ENCODE measurements around the gene MLYCD.

The MLYCD gene

GRCh38 chr16:83973077-83973476 lies 74.2 kb downstream of the MLYCD start:
- peak overlapping the region; percentile 25 for H3K9ac ChIP-seq (ENCODE audit: insufficient read length, low read depth)
- peaks cover 11% of the 10 kb centered on the region for H3K27me3 ChIP-seq (ENCODE audit: insufficient read depth, insufficient read length)
- peaks cover 11% of the 10 kb centered on the region for H3K9me3 ChIP-seq (ENCODE audit: insufficient read depth, low read length)
- no peak for TF ChIP-seq SUZ12 (IDR thresholded peaks at IDR 0.05; ENCODE audit: extremely low read depth, insufficient read depth, insufficient read length)
- TF ChIP-seq YY1 (IDR thresholded peaks at IDR 0.05; ENCODE audit: insufficient read depth, insufficient read length): no peak
- no peak for TF ChIP-seq ZNF274 (IDR thresholded peaks at IDR 0.05; ENCODE audit: low read depth, low read length)
- peaks cover 31% of the 10 kb centered on the region for H3K4me1 ChIP-seq (ENCODE audit: insufficient read depth, insufficient read length)
- H3K36me3 ChIP-seq (ENCODE audit: insufficient read depth, insufficient read length, low read length): no peaks in the 10 kb centered on the region
- no peak overlapping the region for H3K4me3 ChIP-seq (ENCODE audit: insufficient read length, low read depth)
- DNase-seq (ENCODE audit: low read depth, low spot score): no peak

GRCh38 chr16:83973581-83974385 lies 74.9 kb downstream of the MLYCD start:
- no peak for DNase-seq (ENCODE audit: low read depth, low spot score)
- peaks cover 11% of the 10 kb centered on the region for H3K27me3 ChIP-seq (ENCODE audit: insufficient read depth, insufficient read length)
- H3K4me1 ChIP-seq (ENCODE audit: insufficient read depth, insufficient read length): peaks cover 31% of the 10 kb centered on the region
- H3K4me3 ChIP-seq (ENCODE audit: insufficient read length, low read depth): no peak overlapping the region
- TF ChIP-seq ZNF274 (IDR thresholded peaks at IDR 0.05; ENCODE audit: low read depth, low read length) (no peak), YY1 (IDR thresholded peaks at IDR 0.05; ENCODE audit: insufficient read depth, insufficient read length) (no peak), SUZ12 (IDR thresholded peaks at IDR 0.05; ENCODE audit: extremely low read depth, insufficient read depth, insufficient read length) (no peak)
- peaks cover 18% of the 10 kb centered on the region for H3K9me3 ChIP-seq (ENCODE audit: insufficient read depth, low read length)
- peak overlapping the region; percentile 13 for H3K9ac ChIP-seq (ENCODE audit: insufficient read length, low read depth)
- no peaks in the 10 kb centered on the region for H3K36me3 ChIP-seq (ENCODE audit: insufficient read depth, insufficient read length, low read length)

- no peak overlapping the region for H3K9ac ChIP-seq (ENCODE audit: insufficient read length, low read depth)
- no peak overlapping the region for H3K4me3 ChIP-seq (ENCODE audit: insufficient read length, low read depth)
- peaks cover 31% of the 10 kb centered on the region for H3K4me1 ChIP-seq (ENCODE audit: insufficient read depth, insufficient read length)
- H3K36me3 ChIP-seq (ENCODE audit: insufficient read depth, insufficient read length, low read length): no peaks in the 10 kb centered on the region
- no peak for DNase-seq (ENCODE audit: low read depth, low spot score)
- peaks cover 25% of the 10 kb centered on the region for H3K9me3 ChIP-seq (ENCODE audit: insufficient read depth, low read length)
- peaks cover 4% of the 10 kb centered on the region for H3K27me3 ChIP-seq (ENCODE audit: insufficient read depth, insufficient read length)
- TF ChIP-seq SUZ12 (IDR thresholded peaks at IDR 0.05; ENCODE audit: extremely low read depth, insufficient read depth, insufficient read length) (no peak), YY1 (IDR thresholded peaks at IDR 0.05; ENCODE audit: insufficient read depth, insufficient read length) (no peak), ZNF274 (IDR thresholded peaks at IDR 0.05; ENCODE audit: low read depth, low read length) (no peak)
These were observed 75.6 kb downstream of the MLYCD start for GRCh38 chr16:83974475-83974874.

- Histone ChIP-seq H3K4me3 (ENCODE audit: insufficient read length, low read depth) (no peak overlapping the region), H3K4me1 (ENCODE audit: insufficient read depth, insufficient read length) (peaks cover 21% of the 10 kb centered on the region), H3K9ac (ENCODE audit: insufficient read length, low read depth) (no peak overlapping the region), H3K27me3 (ENCODE audit: insufficient read depth, insufficient read length) (no peaks in the 10 kb centered on the region), H3K36me3 (ENCODE audit: insufficient read depth, insufficient read length, low read length) (no peaks in the 10 kb centered on the region), H3K9me3 (ENCODE audit: insufficient read depth, low read length) (peaks cover 31% of the 10 kb centered on the region)
- TF ChIP-seq YY1 (IDR thresholded peaks at IDR 0.05; ENCODE audit: insufficient read depth, insufficient read length): no peak
- TF ChIP-seq SUZ12 (IDR thresholded peaks at IDR 0.05; ENCODE audit: extremely low read depth, insufficient read depth, insufficient read length): no peak
- no peak for TF ChIP-seq ZNF274 (IDR thresholded peaks at IDR 0.05; ENCODE audit: low read depth, low read length)
- no peak for DNase-seq (ENCODE audit: low read depth, low spot score)
These were observed 76.8 kb downstream of the MLYCD start for GRCh38 chr16:83975590-83976260.

All from NT2/D1 (cell line).